Endometrium (tissue), 2 donors: Measurements from ENCODE around the gene FLVCR2.

ENCODE experiments used
- FAIRE-seq: peaks from 2 replicates; lab custom pipeline; 2012; peaks lifted over from hg19 to GRCh38; lab: Jason Lieb, UNC
- donor health status: control.
- donor health status: control.

The FLVCR2 gene

GRCh38 chr14:75578102-75578785 lies at the start of gene FLVCR2:
FLVCR2 (plus strand) TSS chr14:75578620; CDS start chr14:75578973, 353 bp downstream.
- FAIRE-seq, result no peak

DNA sequence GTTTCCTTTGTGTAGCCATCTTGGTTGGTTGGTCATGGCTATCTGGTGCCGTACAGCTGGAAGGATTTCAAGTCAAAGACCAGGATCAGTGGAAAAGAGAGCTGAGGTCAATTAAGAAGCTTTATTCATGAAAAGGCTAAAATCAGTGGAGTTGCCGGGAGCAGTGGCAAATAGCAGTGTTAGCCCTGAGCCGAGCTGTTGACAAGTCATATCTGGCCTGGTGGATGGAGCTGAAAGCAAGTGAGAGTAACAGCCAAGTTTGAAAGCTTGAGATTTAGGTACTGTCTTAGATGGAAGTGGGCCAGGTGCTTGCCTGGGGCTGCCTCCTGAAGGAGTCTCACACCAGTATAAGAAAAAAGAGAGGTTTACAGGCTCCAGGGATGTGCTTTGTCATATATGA lies 47.2 kb upstream of the FLVCR2 start:
- no peak for FAIRE-seq

DNA sequence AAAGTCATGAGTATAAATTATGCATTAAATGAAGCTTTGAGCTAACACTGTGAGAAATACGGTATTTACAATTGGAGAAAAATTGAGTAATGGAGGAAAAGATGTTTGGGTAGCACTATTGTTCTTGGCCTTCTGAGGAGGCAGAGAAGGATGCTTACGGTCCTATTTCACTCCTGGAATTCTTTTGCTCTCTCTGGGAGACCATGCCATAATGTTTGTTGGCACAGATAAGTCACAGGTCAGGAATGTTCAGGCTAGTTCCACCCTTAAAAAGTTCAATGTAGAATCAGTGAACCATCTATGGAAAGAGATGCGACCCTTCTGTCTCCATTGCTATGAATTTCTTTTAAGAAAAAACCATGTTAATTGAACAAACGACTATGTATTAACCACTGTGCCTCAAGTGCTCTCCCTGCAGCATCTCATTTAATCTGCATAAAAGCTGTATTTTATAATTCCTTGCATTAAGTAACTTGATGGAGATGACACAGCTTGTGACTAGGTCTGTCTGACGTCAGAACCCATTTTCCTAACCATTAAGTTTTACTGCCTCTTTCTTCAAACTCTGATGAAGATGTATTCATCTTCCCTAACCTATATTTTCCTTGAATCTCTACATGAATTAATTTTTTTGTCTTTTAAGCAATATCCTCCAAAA lies 46.6 kb upstream of the FLVCR2 start:
- FAIRE-seq, result no peak

GRCh38 chr14:75533791-75534555 lies 44.4 kb upstream of the FLVCR2 start:
- no peak for FAIRE-seq

- FAIRE-seq, result no peak
Observed at GRCh38 chr14:75535164-75535898, 43.1 kb upstream of the FLVCR2 start.

DNA sequence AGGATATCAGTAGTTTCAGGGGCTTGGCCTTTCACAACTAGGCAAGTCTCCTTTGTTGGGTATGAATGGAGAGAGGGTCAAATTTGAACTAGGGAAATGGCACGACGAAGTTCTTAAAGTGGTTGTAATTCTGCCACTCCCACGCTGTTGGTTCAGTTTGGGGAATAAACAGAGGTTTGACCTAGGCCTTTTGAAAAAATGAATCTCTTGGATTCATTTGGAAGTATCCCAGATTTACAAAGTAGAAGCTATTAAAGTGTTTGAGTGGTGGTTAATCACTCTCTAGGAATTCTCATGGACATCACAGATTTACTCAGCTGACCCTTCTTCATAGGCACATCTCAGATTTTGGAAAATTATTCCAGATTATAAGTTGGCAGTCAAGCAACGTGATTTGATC lies 41.3 kb upstream of the FLVCR2 start:
- FAIRE-seq, result no peak

DNA sequence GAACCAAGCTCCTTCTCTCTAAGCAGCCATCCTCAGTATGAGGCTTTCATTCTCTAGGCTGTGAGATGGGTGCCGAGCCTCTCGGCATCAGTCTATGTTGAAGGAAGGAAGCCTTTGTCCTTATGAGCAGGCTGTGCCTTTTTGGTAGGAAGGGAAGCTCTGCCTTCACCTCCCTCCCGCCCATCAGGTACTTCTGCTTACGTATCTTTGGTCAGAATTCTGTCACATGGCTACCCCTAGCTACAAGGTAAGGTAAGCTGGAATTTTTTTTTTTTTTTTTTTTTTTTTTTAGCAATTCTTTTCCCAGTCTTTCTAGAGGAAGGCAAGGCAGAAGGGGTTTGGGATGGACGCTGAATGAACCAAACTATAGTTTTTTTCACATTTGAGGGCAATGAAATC lies 39.3 kb upstream of the FLVCR2 start:
- no peak for FAIRE-seq

DNA sequence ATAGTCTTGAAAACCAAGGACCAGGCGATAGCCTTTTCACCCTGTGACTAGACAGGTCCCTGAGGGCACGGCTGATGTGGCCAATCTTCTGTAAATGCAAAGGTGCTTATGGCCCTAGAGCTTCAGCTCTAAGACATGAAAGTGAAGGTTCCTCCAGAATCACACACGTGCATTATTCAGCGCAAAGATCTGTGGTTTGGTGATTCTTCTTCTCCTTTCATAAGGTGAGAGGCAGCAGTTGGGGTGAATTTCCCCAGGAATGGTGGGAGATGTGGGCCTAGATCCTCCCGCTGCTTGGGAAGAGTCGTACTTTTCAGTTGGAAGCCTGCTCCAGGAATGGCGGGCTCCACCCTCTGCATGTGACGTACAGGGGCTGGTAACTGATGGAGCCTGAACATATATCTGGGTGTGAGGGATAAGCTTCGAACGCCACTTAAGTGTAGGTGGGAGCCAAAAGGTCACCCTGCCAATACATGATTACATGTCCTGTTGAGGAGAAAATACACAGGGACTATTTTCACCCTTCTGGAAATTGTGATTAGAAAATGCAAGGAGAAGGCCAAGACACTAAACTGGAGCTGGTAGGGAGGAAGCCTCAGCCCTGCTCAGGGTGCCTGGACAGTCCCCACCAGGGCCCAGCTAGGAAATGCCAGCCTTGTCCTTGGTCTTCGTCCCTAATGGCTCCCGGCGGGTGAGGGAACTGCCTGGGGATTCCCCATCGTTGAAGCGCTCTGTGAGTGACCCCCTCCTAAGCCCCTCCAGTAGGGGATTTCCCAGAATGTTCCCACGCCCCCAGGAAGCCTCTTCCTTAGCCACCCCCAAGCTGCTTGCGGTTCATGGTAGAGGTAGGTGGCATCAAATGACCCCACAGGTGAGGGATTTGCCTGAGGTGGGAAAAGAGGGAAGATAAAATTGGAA lies 38.6 kb upstream of the FLVCR2 start:
- FAIRE-seq, result no peak

GRCh38 chr14:75540479-75540851 lies 38.0 kb upstream of the FLVCR2 start:
- FAIRE-seq, result no peak

GRCh38 chr14:75542588-75543091 lies 35.8 kb upstream of the FLVCR2 start:
- no peak for FAIRE-seq

GRCh38 chr14:75543253-75543652 lies 35.2 kb upstream of the FLVCR2 start:
- no peak for FAIRE-seq

- no peak for FAIRE-seq
Observed at GRCh38 chr14:75543786-75544185, 34.6 kb upstream of the FLVCR2 start.

DNA sequence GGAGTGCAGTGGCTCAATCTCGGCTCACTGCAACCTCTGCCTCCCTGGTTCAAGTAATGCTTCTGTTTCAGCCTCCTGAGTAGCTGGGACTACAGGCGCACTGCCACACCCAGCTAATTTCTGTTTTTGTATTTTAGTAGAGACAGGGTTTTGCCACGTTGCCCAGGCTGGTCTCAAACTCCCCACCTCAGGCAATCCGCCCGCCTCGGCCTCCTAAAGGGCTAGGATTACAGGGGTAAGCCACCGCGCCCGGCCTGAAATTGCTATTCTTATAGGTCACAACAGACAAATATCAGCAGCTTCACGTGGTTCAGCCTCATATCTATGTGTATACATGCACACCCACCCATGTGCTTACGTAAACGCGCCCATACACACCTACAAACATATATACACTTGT lies 32.5 kb upstream of the FLVCR2 start:
- no peak for FAIRE-seq

- FAIRE-seq, result no peak
Observed at GRCh38 chr14:75547552-75548250, 30.7 kb upstream of the FLVCR2 start.

DNA sequence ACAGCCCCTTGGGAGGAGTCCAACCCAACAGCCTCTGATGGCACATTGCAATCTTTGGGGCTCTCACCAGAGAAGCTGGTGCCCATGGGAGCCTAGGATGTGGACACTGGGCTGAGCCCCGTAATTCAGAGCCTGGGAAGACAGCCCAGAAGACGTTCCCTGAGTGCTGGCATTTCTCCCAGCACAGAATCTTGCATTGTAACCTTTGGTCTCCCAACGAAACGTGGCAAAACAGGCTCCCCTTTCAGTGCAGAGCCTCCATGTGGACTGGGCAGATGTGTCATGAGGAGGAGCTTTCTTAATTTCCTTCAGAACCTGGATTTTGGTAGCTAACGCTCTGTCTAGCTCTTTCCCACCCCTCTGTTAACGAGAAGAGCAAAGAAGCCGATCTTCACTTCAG lies 29.9 kb upstream of the FLVCR2 start:
- no peak for FAIRE-seq

- no peak for FAIRE-seq
Observed at GRCh38 chr14:75549169-75549568, 29.3 kb upstream of the FLVCR2 start.

DNA sequence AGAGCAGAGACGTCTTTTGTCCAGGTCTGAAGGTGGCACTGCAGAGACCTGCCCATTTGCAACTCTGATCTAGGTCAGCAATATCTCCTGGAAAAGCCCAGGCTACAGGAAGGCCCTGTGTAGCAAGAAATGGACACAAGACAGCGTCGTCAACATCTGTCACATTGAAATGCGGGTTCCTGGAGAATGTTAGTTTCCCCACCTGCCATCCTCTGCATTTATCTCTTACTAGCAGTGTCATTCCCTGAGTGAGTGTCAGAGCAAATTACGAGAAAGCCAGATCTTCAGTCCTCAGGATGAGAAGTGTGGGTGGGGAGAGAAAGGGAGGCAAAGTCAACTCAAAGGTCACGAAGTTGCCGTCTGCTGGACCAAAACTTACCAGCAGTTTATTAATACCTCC lies 27.4 kb upstream of the FLVCR2 start:
- no peak for FAIRE-seq

DNA sequence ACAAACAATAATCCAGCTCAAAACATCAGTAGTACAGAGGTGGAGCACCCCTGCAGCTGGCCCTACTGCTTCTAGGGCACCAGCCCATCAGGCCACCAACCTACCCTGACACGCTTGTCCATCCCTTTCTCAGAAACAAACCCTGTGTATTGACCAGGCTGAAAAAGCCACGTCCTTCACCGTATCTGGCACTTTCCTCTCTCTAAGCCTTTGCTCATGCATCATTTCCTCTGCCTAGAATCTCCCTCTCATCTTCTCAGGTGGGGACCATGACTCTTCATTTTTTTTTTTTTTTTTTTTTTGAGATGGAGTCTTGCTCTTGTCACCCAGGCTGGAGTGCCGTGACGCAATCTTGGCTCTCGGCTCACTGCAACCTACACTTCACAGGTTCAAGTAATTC lies 25.3 kb upstream of the FLVCR2 start:
- no peak for FAIRE-seq

DNA sequence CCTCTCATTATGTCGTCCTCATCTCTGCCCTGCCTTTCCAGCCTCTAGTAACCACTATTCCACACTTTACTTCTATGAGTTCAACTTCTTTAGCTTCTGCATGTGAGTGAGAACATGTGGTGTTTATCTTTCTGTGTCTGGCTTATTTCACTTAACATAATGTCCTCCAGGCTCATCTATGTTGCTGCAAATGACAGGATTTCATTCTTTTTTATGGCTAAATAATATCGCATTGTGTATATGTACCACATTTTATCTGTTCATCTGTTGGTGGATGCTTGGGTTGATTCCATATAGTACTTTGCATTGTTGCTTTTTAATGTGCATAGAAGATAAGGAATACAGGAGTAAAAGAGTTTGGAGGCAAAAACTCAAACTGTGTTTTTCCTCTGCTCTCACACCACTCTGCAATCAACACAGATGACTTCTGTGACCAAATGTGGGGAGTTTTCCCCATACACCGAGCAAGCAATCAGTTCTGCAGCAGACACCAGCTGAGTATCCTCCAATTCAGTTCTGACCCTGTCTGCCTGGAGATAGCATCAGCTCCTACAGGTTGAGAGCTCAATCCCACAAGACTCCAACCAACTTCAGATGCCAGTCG lies 24.6 kb upstream of the FLVCR2 start:
- FAIRE-seq, result no peak

DNA sequence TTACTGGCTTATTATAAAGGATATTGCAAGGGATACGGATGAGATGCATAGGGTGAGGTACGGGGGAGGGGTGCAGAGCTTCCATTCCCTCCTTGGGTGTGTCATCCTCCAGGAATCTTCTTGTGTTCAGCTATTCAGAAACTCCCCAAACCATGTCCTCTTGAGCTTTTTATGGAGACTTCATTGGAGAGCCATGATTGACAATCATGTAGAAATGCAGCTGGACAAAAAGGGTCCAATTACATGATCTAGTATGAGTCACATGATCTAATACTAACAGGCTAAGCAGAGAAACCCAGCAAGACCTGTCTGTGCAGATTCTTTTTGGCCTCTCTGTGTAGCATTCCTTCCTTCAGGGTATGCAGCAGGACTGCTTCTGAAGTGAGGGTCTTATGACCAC lies 23.9 kb upstream of the FLVCR2 start:
- FAIRE-seq, result no peak
